ENCODE data around the gene ANKRD52. TPM values are rescaled to one million over a fixed set of nuclear protein-coding genes. Genes with fewer than 3 reads are reported as not detected.

Gene ANKRD52
- polyA plus RNA-seq, 1 donor (not counting 4 experiments of a cell fraction or from before 2014, with no cell fraction given), result 14.0 TPM

- Histone ChIP-seq H3K79me2 (ENCODE audit: control insufficient read depth, insufficient read depth, low read length) (peaks cover 40% of the 10 kb centered on the region), H3K9me3 (ENCODE audit: control insufficient read depth, low read depth, low read length) (no peaks in the 10 kb centered on the region), H3K27ac (ENCODE audit: control insufficient read depth, insufficient read depth, low read length) (peak overlapping the region; percentile 88), H3K4me3 (ENCODE audit: control insufficient read depth in 2 of 3, extremely low read depth in 1 of 3, insufficient read depth in 2 of 3, low read depth in 1 of 3, low read length in 3 of 3) (peak overlapping the region; percentile 72 to 81 (median 78)), H3K4me2 (ENCODE audit: control insufficient read depth, extremely low read depth, insufficient read depth, low read depth, low read length) (peak overlapping the region; percentile 100), H3K9me1 (ENCODE audit: control insufficient read depth, extremely low read depth, insufficient read depth, low read length) (no peaks in the 10 kb centered on the region), H4K20me1 (ENCODE audit: control insufficient read depth, extremely low read depth, insufficient read depth, low read length) (no peaks in the 10 kb centered on the region), H3K36me3 (ENCODE audit: control insufficient read depth in 2 of 2, extremely low read depth in 1 of 2, insufficient read depth in 2 of 2, low read length in 2 of 2) (peaks cover 6 to 12% of the 10 kb centered on the region in 2 experiments), H2AFZ (ENCODE audit: control insufficient read depth, low read length) (peak overlapping the region; percentile 75), H3K4me1 (ENCODE audit: control insufficient read depth, extremely low read depth, insufficient read depth, low read length) (peaks cover 21% of the 10 kb centered on the region), H3K27me3 (ENCODE audit: control insufficient read depth, extremely low read depth, insufficient read depth, low read length) (no peaks in the 10 kb centered on the region), H3K9ac (ENCODE audit: control insufficient read depth, extremely low read depth, insufficient read depth, low read length) (peak overlapping the region; percentile 96)
- FAIRE-seq, result no peak
- TF ChIP-seq CTCF (optimal IDR thresholded peaks at IDR 0.05 in 1 of 3, IDR thresholded peaks at IDR 0.05 in 1 of 3, conservative IDR thresholded peaks at IDR 0.05 in 1 of 3; ENCODE audit: extremely low read depth in 1 of 3, insufficient read depth in 2 of 3, low read length in 3 of 3) (no peak), EZH2 (IDR thresholded peaks at IDR 0.05; ENCODE audit: low read length) (no peak)
- dilution Hi-C loops (cut with MboI; ENCODE audit: extremely low pct_ligation_motif_present, low sequenced_read_pairs), result no loop called here
- no peak for DNase-seq (ENCODE audit: low read depth, low spot score)
These were observed 42.7 kb upstream of the ANKRD52 start for GRCh38 chr12:56300644-56301464.

GRCh38 chr12:56299853-56300643 lies 41.9 kb upstream of the ANKRD52 start, which contains the start of gene CS:
Gene CS (minus strand): TSS chr12:56300330. CDS start chr12:56300201, 129 bp downstream.
- Histone ChIP-seq H3K9me3 (ENCODE audit: control insufficient read depth, low read depth, low read length) (no peaks in the 10 kb centered on the region), H3K27ac (ENCODE audit: control insufficient read depth, insufficient read depth, low read length) (peak within 1 kb of the TSS; percentile 88), H3K9ac (ENCODE audit: control insufficient read depth, extremely low read depth, insufficient read depth, low read length) (peak within 1 kb of the TSS; percentile 96), H2AFZ (ENCODE audit: control insufficient read depth, low read length) (peak within 1 kb of the TSS; percentile 75), H3K4me1 (ENCODE audit: control insufficient read depth, extremely low read depth, insufficient read depth, low read length) (peaks cover 21% of the 10 kb centered on the region), H3K4me3 (ENCODE audit: control insufficient read depth in 2 of 3, extremely low read depth in 1 of 3, insufficient read depth in 2 of 3, low read depth in 1 of 3, low read length in 3 of 3) (peak within 1 kb of the TSS; percentile 81 to 99 (median 91)), H4K20me1 (ENCODE audit: control insufficient read depth, extremely low read depth, insufficient read depth, low read length) (no peaks in the 10 kb centered on the region), H3K79me2 (ENCODE audit: control insufficient read depth, insufficient read depth, low read length) (peaks cover 46% of the 10 kb centered on the region), H3K4me2 (ENCODE audit: control insufficient read depth, extremely low read depth, insufficient read depth, low read depth, low read length) (peak within 1 kb of the TSS; percentile 100), H3K9me1 (ENCODE audit: control insufficient read depth, extremely low read depth, insufficient read depth, low read length) (no peaks in the 10 kb centered on the region), H3K36me3 (ENCODE audit: control insufficient read depth in 2 of 2, extremely low read depth in 1 of 2, insufficient read depth in 2 of 2, low read length in 2 of 2) (peaks cover 6 to 9% of the 10 kb centered on the region in 2 experiments), H3K27me3 (ENCODE audit: control insufficient read depth, extremely low read depth, insufficient read depth, low read length) (no peaks in the 10 kb centered on the region)
- FAIRE-seq, result peak; percentile 5
- dilution Hi-C loops (cut with MboI; ENCODE audit: extremely low pct_ligation_motif_present, low sequenced_read_pairs), result no loop called here
- TF ChIP-seq CTCF (optimal IDR thresholded peaks at IDR 0.05 in 1 of 3, IDR thresholded peaks at IDR 0.05 in 1 of 3, conservative IDR thresholded peaks at IDR 0.05 in 1 of 3; ENCODE audit: extremely low read depth in 1 of 3, insufficient read depth in 2 of 3, low read length in 3 of 3), result no peak
- no peak for TF ChIP-seq EZH2 (IDR thresholded peaks at IDR 0.05; ENCODE audit: low read length)
- DNase-seq (ENCODE audit: low read depth, low spot score), result peak; percentile 83
